Neural cell (in vitro differentiated cells): ENCODE data around the gene CELA2A. TPM values are rescaled to one million over a fixed set of nuclear protein-coding genes. Genes with fewer than 3 reads are reported as not detected.

Experiments used
- H2AFZ ChIP-seq: fragments of 200-600, 300-800 bp; sonication (generic), shearing (Covaris generic); 2 replicates; pipeline ENCODE4 v1.6.0; 2014; ENCODE audit warnings: low read depth, mild to moderate bottlenecking, antibody characterized with exemption, low read length, moderate library complexity
- H3F3A ChIP-seq: fragments of 200-600 bp; shearing (Covaris generic); 2 replicates; pipeline ENCODE4 v1.6.1; 2016; ENCODE audit warnings: mild to moderate bottlenecking, moderate library complexity, mixed read lengths, antibody characterized with exemption, low read length; ENCODE audit not compliant: insufficient read depth, poor library complexity, severe bottlenecking
- H3K27ac ChIP-seq: fragments of 200-600, 300-800 bp; sonication (generic), shearing (Covaris generic); 2 replicates; pipeline ENCODE4 v1.5.1; 2014; ENCODE audit warnings: mild to moderate bottlenecking, low read length, moderate library complexity
- H3K27me3 ChIP-seq: fragments of 300-800, 200-600 bp; sonication (generic), shearing (Covaris generic); 2 replicates; pipeline ENCODE4 v1.6.0; 2014; ENCODE audit warnings: mild to moderate bottlenecking, low read depth, low read length, moderate library complexity; ENCODE audit not compliant: insufficient read depth
- H3K36me3 ChIP-seq: fragments of 300-800, 200-600 bp; sonication (generic), shearing (Covaris generic); 2 replicates; pipeline ENCODE4 v1.5.1; 2014; ENCODE audit warnings: mild to moderate bottlenecking, antibody characterized with exemption, low read length, moderate library complexity; ENCODE audit not compliant: insufficient read depth
- H3K4me2 ChIP-seq: fragments of 300-800, 200-600 bp; sonication (generic), shearing (Covaris generic); 2 replicates; pipeline ENCODE4 v1.6.0; 2014; ENCODE audit warnings: mild to moderate bottlenecking, low read length
- H3K4me3 ChIP-seq: fragments of 300-800, 200-600 bp; sonication (generic), shearing (Covaris generic); 2 replicates; pipeline ENCODE4 v1.5.1; 2014; ENCODE audit warnings: mild to moderate bottlenecking, low read length, moderate library complexity
- H3K79me2 ChIP-seq: fragments of 200-600 bp; shearing (Covaris generic); replicated peaks from 2 replicates; pipeline ENCODE4 v1.6.0; 2014; ENCODE audit warnings: mild to moderate bottlenecking, low read length, moderate library complexity; ENCODE audit not compliant: insufficient read depth
- H3K9ac ChIP-seq: fragments of 300-800, 200-600 bp; sonication (generic), shearing (Covaris generic); 2 replicates; pipeline ENCODE4 v1.6.1; 2016; ENCODE audit warnings: mild to moderate bottlenecking, low read length, mixed read lengths
- H3K9me2 ChIP-seq: fragments of 200-600 bp; shearing (Covaris generic); 2 replicates; pipeline ENCODE4 v1.6.1; 2016; ENCODE audit warnings: mild to moderate bottlenecking, low read length, mixed read lengths; ENCODE audit not compliant: insufficient read depth
- H3K9me3 ChIP-seq: fragments of 200-600, 300-800 bp; sonication (generic), shearing (Covaris generic); 2 replicates; pipeline ENCODE4 v1.6.1; 2016; ENCODE audit warnings: mild to moderate bottlenecking, mixed run types, low read length, moderate library complexity, mixed read lengths
- H4K20me1 ChIP-seq: fragments of 200-600 bp; shearing (Covaris generic); 2 replicates; pipeline ENCODE4 v1.6.1; 2016; ENCODE audit warnings: mild to moderate bottlenecking, mixed run types; ENCODE audit not compliant: insufficient read depth
- CTCF ChIP-seq: fragments of 450-650 bp; IDR thresholded peaks from 2 replicates; pipeline ENCODE4 v1.5.1; 2014; ENCODE audit warnings: antibody characterized with exemption, mild to moderate bottlenecking, moderate library complexity; ENCODE audit not compliant: poor library complexity, severe bottlenecking
- EP300 ChIP-seq: fragments of 450-650 bp; conservative IDR thresholded peaks from 2 replicates; pipeline ENCODE4 v1.6.1; 2014; ENCODE audit warnings: antibody characterized with exemption, mild to moderate bottlenecking, moderate library complexity; ENCODE audit not compliant: poor library complexity, severe bottlenecking
- EZH2 ChIP-seq: fragments of 200-600, 300-800 bp; shearing (Covaris generic), sonication (generic); IDR thresholded peaks from 2 replicates; pipeline ENCODE4 v1.6.1; 2014; ENCODE audit warnings: antibody characterized with exemption, low read length, borderline replicate concordance, mild to moderate bottlenecking; ENCODE audit not compliant: insufficient read depth, poor library complexity, severe bottlenecking
- MXI1 ChIP-seq: fragments of 450-650 bp; conservative IDR thresholded peaks from 2 replicates; pipeline ENCODE4 v1.6.1; 2014; ENCODE audit warnings: antibody characterized with exemption, mild to moderate bottlenecking; ENCODE audit not compliant: poor library complexity, severe bottlenecking
- POLR2AphosphoS5 ChIP-seq: IDR thresholded peaks from 2 replicates; pipeline ENCODE4 v1.6.1; 2012
- RAD21 ChIP-seq: fragments of 450-650 bp; conservative IDR thresholded peaks from 2 replicates; pipeline ENCODE4 v1.6.1; 2014; ENCODE audit warnings: antibody characterized with exemption, mild to moderate bottlenecking, moderate library complexity
- REST ChIP-seq: IDR thresholded peaks from 2 replicates; pipeline ENCODE4 v1.6.1; 2012; ENCODE audit warnings: borderline replicate concordance
- SMC3 ChIP-seq: fragments of 450-650 bp; conservative IDR thresholded peaks from 2 replicates; pipeline ENCODE4 v1.6.1; 2014; ENCODE audit warnings: antibody characterized with exemption, mild to moderate bottlenecking, moderate library complexity; ENCODE audit not compliant: poor library complexity
- TAF1 ChIP-seq: IDR thresholded peaks from 2 replicates; pipeline ENCODE4 v1.6.1; 2012; ENCODE audit warnings: low read depth
- polyA plus RNA-seq: library from polyadenylated mRNA; depleted of rRNA; stranded (reverse); fragments of >200 nt; gene quantifications from 2 replicates; pipeline ENCODE4 v1.2.3, GENCODE V29; 2014

CELA2A gene
- polyA plus RNA-seq, 1 donor from 2014 or later: not detected

- Histone ChIP-seq H3K9me2 (no peaks in the 10 kb centered on the region), H4K20me1 (no peaks in the 10 kb centered on the region), H2AFZ (no peak overlapping the region), H3K9me3 (no peaks in the 10 kb centered on the region), H3K36me3 (no peaks in the 10 kb centered on the region), H3K4me2 (no peak overlapping the region), H3K4me3 (no peak overlapping the region), H3K27me3 (no peaks in the 10 kb centered on the region), H3F3A (no peaks in the 10 kb centered on the region), H3K27ac (no peak overlapping the region), H3K9ac (no peak overlapping the region), H3K79me2 (no peaks in the 10 kb centered on the region)
- TF ChIP-seq SMC3 (no peak), EZH2 (no peak), EP300 (no peak), CTCF (peak; percentile 28), TAF1 (no peak), POLR2AphosphoS5 (no peak), MXI1 (no peak), REST (no peak)
Measured at GRCh38 chr1:15501208-15502032, 44.9 kb downstream of the CELA2A start.

GRCh38 chr1:15504436-15504835, 47.9 kb downstream of the CELA2A start:
- Histone ChIP-seq H3K36me3 (no peaks in the 10 kb centered on the region), H3K9ac (no peak overlapping the region), H3K27ac (no peak overlapping the region), H3F3A (no peaks in the 10 kb centered on the region), H3K27me3 (no peaks in the 10 kb centered on the region), H3K79me2 (no peaks in the 10 kb centered on the region), H3K4me3 (no peak overlapping the region), H4K20me1 (no peaks in the 10 kb centered on the region), H2AFZ (no peak overlapping the region), H3K9me3 (no peaks in the 10 kb centered on the region), H3K9me2 (no peaks in the 10 kb centered on the region), H3K4me2 (no peak overlapping the region)
- TF ChIP-seq POLR2AphosphoS5: no peak
- TF ChIP-seq EZH2: no peak
- TF ChIP-seq REST: no peak
- TF ChIP-seq MXI1: no peak
- no peak for TF ChIP-seq EP300
- no peak for TF ChIP-seq SMC3
- TF ChIP-seq CTCF: no peak
- TF ChIP-seq RAD21: no peak
- no peak for TF ChIP-seq TAF1
